ENCODE measurements around the gene ADCY5. TPM values are rescaled to one million over a fixed set of nuclear protein-coding genes. Genes with fewer than 3 reads are reported as not detected.

Gene ADCY5
- total RNA-seq, 2 donors from 2014 or later = not detected

DNA sequence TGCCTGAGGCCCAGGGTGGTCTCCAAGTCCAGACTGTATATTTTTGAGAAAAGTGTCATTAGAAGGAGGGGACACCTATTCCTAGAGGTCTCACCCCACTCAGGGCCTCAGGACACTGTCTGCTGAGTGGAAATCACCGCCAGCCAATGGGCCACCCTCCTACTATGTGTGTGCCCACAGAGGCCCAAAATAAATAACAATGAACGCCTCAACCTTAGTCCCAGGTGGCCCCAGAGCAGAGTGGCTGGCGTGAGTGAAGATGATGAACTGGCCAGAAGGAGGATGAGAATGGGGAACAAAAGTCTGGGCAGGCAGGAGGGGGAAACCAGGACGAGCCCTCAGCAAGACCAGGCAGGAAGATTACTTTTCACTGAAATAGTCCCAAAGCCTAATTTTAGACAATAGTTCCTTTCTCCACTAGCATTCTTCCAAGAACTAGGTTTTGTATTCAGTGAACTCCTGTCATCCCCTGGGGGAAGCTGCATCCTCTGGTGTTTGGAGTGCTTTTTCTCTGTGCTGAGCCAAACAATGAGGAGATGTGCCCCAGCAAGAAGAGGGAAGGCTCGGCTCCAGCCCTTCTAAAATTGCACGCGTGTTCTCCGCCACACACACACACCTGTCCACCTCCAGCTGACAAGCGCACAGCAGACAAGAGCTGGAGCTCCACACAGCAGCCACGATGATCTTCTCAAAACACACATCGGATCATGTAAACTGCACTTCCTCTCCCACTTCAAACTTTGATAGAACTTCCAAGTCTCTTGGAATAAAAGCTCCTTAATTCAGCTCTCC lies 72.2 kb downstream of the ADCY5 start:
- H3K36me3 Mint-ChIP-seq = no peaks in the 10 kb centered on the region
- H3K27me3 Mint-ChIP-seq = peaks cover 0 to 6% of the 10 kb centered on the region in 2 donors
- no peaks in the 10 kb centered on the region for H3K4me1 Mint-ChIP-seq (ENCODE audit: low read depth in 2 of 2)
- DNase-seq (ENCODE audit: low spot score) = no peak
- no peak overlapping the region for H3K27ac Mint-ChIP-seq
- H3K9me3 Mint-ChIP-seq = no peaks in the 10 kb centered on the region
- H3K4me3 Mint-ChIP-seq = no peak overlapping the region
- ATAC-seq = no peak

GRCh38 chr3:123375014-123375940 lies 73.6 kb downstream of the ADCY5 start:
- DNase-seq (ENCODE audit: low spot score) = no peak
- Mint-ChIP-seq H3K27ac (no peak overlapping the region), H3K36me3 (no peaks in the 10 kb centered on the region), H3K4me3 (no peak overlapping the region), H3K27me3 (peaks cover 0 to 6% of the 10 kb centered on the region in 2 donors), H3K9me3 (no peaks in the 10 kb centered on the region), H3K4me1 (ENCODE audit: low read depth in 2 of 2) (no peaks in the 10 kb centered on the region)
- ATAC-seq = no peak

- peaks cover 0 to 6% of the 10 kb centered on the region in 2 donors for H3K27me3 Mint-ChIP-seq
- ATAC-seq = no peak
- no peak overlapping the region for H3K4me3 Mint-ChIP-seq
- DNase-seq (ENCODE audit: low spot score) = no peak
- H3K36me3 Mint-ChIP-seq = no peaks in the 10 kb centered on the region
- H3K27ac Mint-ChIP-seq = no peak overlapping the region
- H3K4me1 Mint-ChIP-seq (ENCODE audit: low read depth in 2 of 2) = no peaks in the 10 kb centered on the region
- no peaks in the 10 kb centered on the region for H3K9me3 Mint-ChIP-seq
Observed at GRCh38 chr3:123374016-123374415, 74.9 kb downstream of the ADCY5 start.

- Mint-ChIP-seq H3K4me3 (no peak overlapping the region), H3K9me3 (no peaks in the 10 kb centered on the region), H3K27ac (no peak overlapping the region), H3K36me3 (no peaks in the 10 kb centered on the region), H3K27me3 (peaks cover 0 to 6% of the 10 kb centered on the region in 2 donors), H3K4me1 (ENCODE audit: low read depth in 2 of 2) (no peaks in the 10 kb centered on the region)
- ATAC-seq = no peak
- no peak for DNase-seq (ENCODE audit: low spot score)
Observed at GRCh38 chr3:123373474-123373987, 75.4 kb downstream of the ADCY5 start.

GRCh38 chr3:123372686-123373473 lies 76.0 kb downstream of the ADCY5 start:
- DNase-seq (ENCODE audit: low spot score) (no peak), ATAC-seq (no peak)
- no peaks in the 10 kb centered on the region for H3K9me3 Mint-ChIP-seq
- H3K4me3 Mint-ChIP-seq = no peak overlapping the region
- H3K27ac Mint-ChIP-seq = no peak overlapping the region
- H3K36me3 Mint-ChIP-seq = no peaks in the 10 kb centered on the region
- no peaks in the 10 kb centered on the region for H3K4me1 Mint-ChIP-seq (ENCODE audit: low read depth in 2 of 2)
- H3K27me3 Mint-ChIP-seq = peaks cover 0 to 6% of the 10 kb centered on the region in 2 donors

GRCh38 chr3:123371859-123372685 lies 76.8 kb downstream of the ADCY5 start:
- Mint-ChIP-seq H3K4me1 (ENCODE audit: low read depth in 2 of 2) (no peaks in the 10 kb centered on the region), H3K36me3 (no peaks in the 10 kb centered on the region), H3K27me3 (peaks cover 0 to 6% of the 10 kb centered on the region in 2 donors), H3K4me3 (no peak overlapping the region), H3K27ac (no peak overlapping the region), H3K9me3 (no peaks in the 10 kb centered on the region)
- ATAC-seq (no peak), DNase-seq (ENCODE audit: low spot score) (no peak)

DNA sequence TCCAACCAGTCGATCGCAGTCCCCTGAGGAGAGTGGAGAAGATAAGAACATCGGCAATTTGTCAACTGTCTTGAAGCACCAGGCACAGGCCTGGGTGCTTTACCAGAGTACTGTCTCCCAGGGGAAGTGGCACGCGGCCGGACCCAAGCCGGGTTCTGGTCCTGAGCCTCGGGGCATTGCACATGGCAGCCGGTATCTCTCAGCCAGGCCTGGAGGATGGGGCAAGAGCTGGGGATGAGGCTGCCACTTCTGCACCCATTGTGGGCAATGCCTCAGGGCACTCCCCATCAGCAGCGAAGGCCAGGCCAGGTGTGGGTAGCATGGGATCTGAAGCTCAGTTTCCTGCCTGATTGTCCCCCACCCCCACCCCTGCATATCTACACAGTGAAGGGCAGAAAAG lies 77.5 kb downstream of the ADCY5 start:
- no peaks in the 10 kb centered on the region for H3K36me3 Mint-ChIP-seq
- H3K27ac Mint-ChIP-seq = no peak overlapping the region
- no peaks in the 10 kb centered on the region for H3K4me1 Mint-ChIP-seq (ENCODE audit: low read depth in 2 of 2)
- DNase-seq (ENCODE audit: low spot score) (no peak), ATAC-seq (no peak)
- no peak overlapping the region for H3K4me3 Mint-ChIP-seq
- no peaks in the 10 kb centered on the region for H3K9me3 Mint-ChIP-seq
- peaks cover 0 to 6% of the 10 kb centered on the region in 2 donors for H3K27me3 Mint-ChIP-seq

- no peak overlapping the region for H3K4me3 Mint-ChIP-seq
- ATAC-seq = no peak
Observed at GRCh38 chr3:123370819-123371218, 78.1 kb downstream of the ADCY5 start.

DNA sequence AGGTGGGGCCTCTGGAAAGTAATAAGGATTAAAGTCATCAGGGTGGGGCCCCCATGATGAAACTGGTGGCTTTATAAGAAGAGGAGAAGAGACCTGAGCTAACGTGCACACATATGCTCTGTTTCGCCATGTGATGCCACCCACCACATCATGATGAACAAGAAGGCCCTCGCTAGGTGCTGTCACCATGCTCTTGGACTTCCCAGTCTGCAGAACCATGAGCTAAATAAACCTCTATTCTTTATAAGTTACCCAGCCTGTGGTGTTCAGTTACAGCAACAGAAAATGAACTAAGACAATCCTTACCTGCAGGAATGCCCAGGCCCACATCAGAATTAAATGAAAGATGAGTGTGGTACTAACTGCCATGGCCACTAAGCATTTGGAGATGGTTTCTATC lies 79.8 kb downstream of the ADCY5 start:
- ATAC-seq = no peak
- H3K4me1 Mint-ChIP-seq (ENCODE audit: low read depth in 2 of 2) = no peaks in the 10 kb centered on the region

More at GRCh38 chr3:123370819-123371218, 78.1 kb downstream of the ADCY5 start:
- Mint-ChIP-seq H3K36me3 (no peaks in the 10 kb centered on the region), H3K27me3 (peaks cover under 1 to 6% of the 10 kb centered on the region in 2 donors), H3K4me1 (ENCODE audit: low read depth in 2 of 2) (no peaks in the 10 kb centered on the region), H3K9me3 (no peaks in the 10 kb centered on the region), H3K27ac (no peak overlapping the region)
- no peak for DNase-seq (ENCODE audit: low spot score)

DNA sequence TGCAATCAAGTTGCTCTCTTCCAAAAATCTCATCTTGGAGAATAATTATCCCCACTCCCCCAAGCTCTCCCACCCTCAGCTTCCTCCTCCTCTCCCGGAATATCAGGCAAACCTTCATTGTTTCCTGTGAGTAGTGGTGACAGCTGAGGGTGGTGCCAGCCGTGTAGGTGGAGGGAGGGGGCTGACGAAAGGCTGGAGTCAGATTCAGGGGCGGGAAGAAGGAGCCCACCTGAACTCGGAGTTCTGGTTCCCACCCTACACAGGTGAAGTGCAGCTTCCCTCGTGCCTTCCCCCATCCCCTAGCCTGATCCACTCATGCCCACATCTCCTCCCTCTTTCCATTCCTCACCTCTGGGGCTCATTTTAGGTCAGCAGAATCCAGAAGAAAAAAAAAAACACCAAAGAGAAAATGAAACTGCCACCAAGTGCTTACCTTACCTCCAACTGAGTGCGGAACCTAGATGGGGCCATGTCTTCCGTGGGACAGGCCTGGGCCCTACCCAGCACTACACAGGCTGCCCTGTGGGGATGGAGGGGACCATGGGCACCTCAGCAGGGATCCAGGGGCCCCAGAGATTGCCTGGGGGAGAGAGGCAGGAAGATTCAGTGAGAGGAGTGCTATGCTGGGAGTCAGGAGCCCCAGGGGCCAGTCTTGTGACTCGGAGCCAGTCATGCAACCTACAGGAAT lies 81.3 kb downstream of the ADCY5 start:
- Mint-ChIP-seq H3K36me3 (no peaks in the 10 kb centered on the region), H3K27ac (no peak overlapping the region), H3K27me3 (peaks cover 11 to 19% of the 10 kb centered on the region in 2 donors), H3K9me3 (no peaks in the 10 kb centered on the region), H3K4me1 (ENCODE audit: low read depth in 2 of 2) (no peaks in the 10 kb centered on the region), H3K4me3 (no peak overlapping the region)
- peak; percentile 13 for DNase-seq (ENCODE audit: low spot score)
- no peak for ATAC-seq

More for the DNA sequence above, 79.8 kb downstream of the ADCY5 start:
- Mint-ChIP-seq H3K9me3 (no peaks in the 10 kb centered on the region), H3K36me3 (no peaks in the 10 kb centered on the region), H3K27ac (no peak overlapping the region), H3K4me3 (no peak overlapping the region), H3K27me3 (peaks cover 13 to 16% of the 10 kb centered on the region in 2 donors)
- DNase-seq (ENCODE audit: low spot score) = no peak

DNA sequence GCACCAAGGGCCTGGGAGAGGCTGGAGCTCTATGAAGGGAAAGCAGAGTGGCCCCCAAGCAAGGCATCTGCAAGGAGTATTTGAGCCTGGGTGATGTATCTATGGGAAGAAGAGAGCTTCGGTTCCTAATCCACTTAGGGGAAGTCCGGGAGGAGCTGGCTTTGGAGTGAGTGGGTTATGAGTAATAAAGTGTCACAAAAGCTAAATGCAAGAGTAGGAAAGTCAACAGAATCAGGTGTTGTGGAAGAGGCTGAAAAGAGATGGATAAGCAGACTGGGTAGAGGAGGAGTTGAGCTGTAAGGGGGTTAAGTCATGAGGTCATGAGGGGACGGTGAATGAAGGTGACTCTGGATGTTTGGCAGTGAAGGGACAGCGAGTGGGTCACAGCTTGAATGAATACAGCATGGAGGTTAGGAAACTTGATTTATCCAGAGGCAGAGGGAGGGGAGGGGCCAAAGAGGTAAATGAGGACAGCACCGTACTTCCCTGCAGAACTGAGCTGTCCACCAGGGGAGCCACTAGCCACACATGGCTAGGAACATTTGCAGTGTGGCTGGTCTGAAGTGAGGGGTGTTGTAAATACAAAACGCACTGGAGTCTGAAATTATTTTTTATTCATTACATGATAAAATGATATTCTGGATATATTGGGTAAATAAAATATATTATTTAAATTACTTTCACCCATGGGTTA lies 83.3 kb downstream of the ADCY5 start:
- no peaks in the 10 kb centered on the region for H3K4me1 Mint-ChIP-seq (ENCODE audit: low read depth in 2 of 2)
- no peak overlapping the region for H3K4me3 Mint-ChIP-seq
- DNase-seq (ENCODE audit: low spot score) (peak; percentile 8), ATAC-seq (no peak)
- H3K27ac Mint-ChIP-seq = no peak overlapping the region
- H3K9me3 Mint-ChIP-seq = no peaks in the 10 kb centered on the region
- no peaks in the 10 kb centered on the region for H3K36me3 Mint-ChIP-seq
- H3K27me3 Mint-ChIP-seq = peaks cover 8 to 22% of the 10 kb centered on the region in 2 donors

GRCh38 chr3:123361071-123361470 lies 87.8 kb downstream of the ADCY5 start:
- H3K27ac Mint-ChIP-seq = no peak overlapping the region
- ATAC-seq (peak in 1 of 2 donors; percentile 56), DNase-seq (ENCODE audit: low spot score) (no peak)
- H3K27me3 Mint-ChIP-seq = peaks cover 18 to 28% of the 10 kb centered on the region in 2 donors
- no peaks in the 10 kb centered on the region for H3K4me1 Mint-ChIP-seq (ENCODE audit: low read depth in 2 of 2)
- no peak overlapping the region for H3K4me3 Mint-ChIP-seq
- no peaks in the 10 kb centered on the region for H3K36me3 Mint-ChIP-seq
- no peaks in the 10 kb centered on the region for H3K9me3 Mint-ChIP-seq
